ENCODE results near the gene INTS11. TPM values are rescaled to one million over a fixed set of nuclear protein-coding genes. Genes with fewer than 3 reads are reported as not detected.
A peak's percentile ranks its signal among the peaks of the same experiment; 100 is the strongest.

INTS11 gene
- total and polyA plus RNA-seq, 9 of the 15 experiments (the other 6 are each of a cell fraction or from before 2014, with no cell fraction given) = 3.6 to 183 (median 110) TPM

- TF ChIP-seq DDX20 (tag; IDR thresholded peaks at IDR 0.05; ENCODE audit: low read depth) (no peak), E2F4 (CRISPR knock-in tag; IDR thresholded peaks at IDR 0.05; ENCODE audit: low read depth) (no peak), DPF2 (IDR thresholded peaks at IDR 0.05) (no peak), FUS (optimal IDR thresholded peaks at IDR 0.05; ENCODE audit: low read depth, low read length) (peak; percentile 3), THAP12 (CRISPR knock-in tag; IDR thresholded peaks at IDR 0.05) (0 out of 2 replicates have a peak, but pooled peaks have one; percentile 17), ZFX (CRISPR knock-in tag; IDR thresholded peaks at IDR 0.05) (peak; percentile 68; the same call in 1 of the 2 replicates), ZBTB7A (IDR thresholded peaks at IDR 0.05; ENCODE audit: borderline replicate concordance, control insufficient read depth, low read depth, low read length) (0 out of 2 replicates have a peak, but pooled peaks have one; percentile 26), FOXA3 (CRISPR knock-in tag; conservative IDR thresholded peaks at IDR 0.05 in 1 of 2, IDR thresholded peaks at IDR 0.05 in 1 of 2) (0 out of 4 replicates have a peak, but pooled peaks of 1 of the 2 experiments have one; percentile 30), PATZ1 (CRISPR knock-in tag; IDR thresholded peaks at IDR 0.05; ENCODE audit: borderline replicate concordance) (no peak), SP1 (CRISPR knock-in tag; IDR thresholded peaks at IDR 0.05) (peak; percentile 50; the same call in 1 of the 2 replicates), CREB1 (IDR thresholded peaks at IDR 0.05) (no peak), CREB1 (CRISPR knock-in tag; IDR thresholded peaks at IDR 0.05) (peak; percentile 52; the same call in 1 of the 2 replicates), IFI16 (CRISPR knock-in tag; IDR thresholded peaks at IDR 0.05) (no peak)
These were observed 17.1 kb downstream of the INTS11 start (continued) for GRCh38 chr1:1307261-1307922.

Data from K562 (cell line).